22Rv1 (cell line): ENCODE results near the gene VSX2.

Experiments used
- CTCF ChIP-seq: fragments of 450-650 bp; IDR thresholded peaks from 2 replicates; pipeline ENCODE4 v1.5.1; 2017; ENCODE audit warnings: mild to moderate bottlenecking
- ZFX ChIP-seq: fragments of 450-650 bp; IDR thresholded peaks from 2 replicates; pipeline ENCODE4 v1.6.1; 2017; ENCODE audit warnings: antibody characterized with exemption, borderline replicate concordance

GRCh38 chr14:74297986-74298385 is 58.7 kb downstream of the VSX2 start:
- TF ChIP-seq CTCF (no peak), ZFX (no peak)
